ENCODE results near the gene FLAD1.

DNA sequence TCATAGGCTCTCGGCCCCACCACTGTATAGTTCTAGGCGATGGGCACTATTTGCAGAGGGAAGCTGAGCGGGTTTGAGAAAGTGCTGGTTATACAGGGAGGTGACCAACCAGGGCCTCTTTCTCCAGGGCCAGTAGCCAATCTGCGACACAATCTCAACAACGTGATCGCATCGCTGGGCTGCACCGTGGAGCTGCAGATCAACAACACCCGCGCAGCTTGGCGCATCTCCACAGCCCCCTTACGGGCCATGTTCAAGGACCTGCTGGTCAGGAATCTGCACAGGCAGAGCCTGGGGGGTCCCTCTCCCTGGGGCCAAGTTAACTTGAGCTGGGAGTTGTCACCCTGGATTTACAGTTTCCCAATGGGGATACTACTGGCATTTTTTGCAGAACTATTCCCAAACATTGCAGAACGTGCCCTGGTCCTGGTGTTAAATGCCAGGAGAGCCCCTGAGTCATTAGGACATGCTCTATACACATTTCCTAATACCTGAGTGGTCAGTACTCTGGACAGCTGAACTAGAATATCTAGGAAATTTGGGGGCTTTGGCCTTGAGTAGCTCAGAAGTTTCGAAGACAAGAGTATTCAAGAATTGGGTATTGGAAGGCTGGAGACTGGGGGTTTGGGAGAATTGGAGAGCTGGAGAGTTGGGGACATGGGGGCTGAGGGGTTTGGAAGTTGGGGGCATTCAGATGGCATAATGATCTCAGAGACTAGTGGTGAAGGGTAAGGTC, 57.4 kb downstream of the FLAD1 start:
- TF ChIP-seq, protein P1, sequence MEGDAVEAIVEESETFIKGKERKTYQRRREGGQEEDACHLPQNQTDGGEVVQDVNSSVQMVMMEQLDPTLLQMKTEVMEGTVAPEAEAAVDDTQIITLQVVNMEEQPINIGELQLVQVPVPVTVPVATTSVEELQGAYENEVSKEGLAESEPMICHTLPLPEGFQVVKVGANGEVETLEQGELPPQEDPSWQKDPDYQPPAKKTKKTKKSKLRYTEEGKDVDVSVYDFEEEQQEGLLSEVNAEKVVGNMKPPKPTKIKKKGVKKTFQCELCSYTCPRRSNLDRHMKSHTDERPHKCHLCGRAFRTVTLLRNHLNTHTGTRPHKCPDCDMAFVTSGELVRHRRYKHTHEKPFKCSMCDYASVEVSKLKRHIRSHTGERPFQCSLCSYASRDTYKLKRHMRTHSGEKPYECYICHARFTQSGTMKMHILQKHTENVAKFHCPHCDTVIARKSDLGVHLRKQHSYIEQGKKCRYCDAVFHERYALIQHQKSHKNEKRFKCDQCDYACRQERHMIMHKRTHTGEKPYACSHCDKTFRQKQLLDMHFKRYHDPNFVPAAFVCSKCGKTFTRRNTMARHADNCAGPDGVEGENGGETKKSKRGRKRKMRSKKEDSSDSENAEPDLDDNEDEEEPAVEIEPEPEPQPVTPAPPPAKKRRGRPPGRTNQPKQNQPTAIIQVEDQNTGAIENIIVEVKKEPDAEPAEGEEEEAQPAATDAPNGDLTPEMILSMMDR (IDR thresholded peaks at IDR 0.05; ENCODE audit: insufficient read depth, low read depth, low read length): no peak
- TF ChIP-seq EZH2 (IDR thresholded peaks at IDR 0.05; ENCODE audit: insufficient read depth, low read length): no peak
